HEK293 (cell line): ENCODE data around the gene RBM20.
A peak's percentile ranks its signal among the peaks of the same experiment; 100 is the strongest.

Experiments
- CTCF ChIA-PET: fragments of 350-600 bp; formaldehyde crosslinking; extraction: SDS; loops from one replicate; lab custom pipeline; 2021; ENCODE audit warnings: antibody characterized with exemption; lab: Yijun Ruan, JAX
- POLR2A ChIA-PET: fragments of 300-600 bp; formaldehyde crosslinking; extraction: SDS; loops from one replicate; lab custom pipeline; 2020; ENCODE audit warnings: antibody characterized with exemption, inconsistent platforms; lab: Yijun Ruan, JAX
- H3K27ac ChIP-seq: fragments of 200-500 bp; sonication (Bioruptor generic); 2 replicates; pipeline ENCODE4 v1.5.1; 2014; ENCODE audit warnings: low read depth, low read length, control low read depth, inconsistent platforms; ENCODE audit errors: extremely low read depth
- H3K36me3 ChIP-seq, 2 experiments: fragments of 200-500 bp in 1 of 2; sonication (Bioruptor generic) in 1 of 2; 1 replicate in 1 of 2; 2 replicates in 1 of 2; pipeline ENCODE4 v1.5.1; 2014 to 2017; ENCODE audit warnings: inconsistent platforms in 2 of 2, low read length in 2 of 2; ENCODE audit not compliant: control insufficient read depth in 2 of 2, insufficient read depth in 1 of 2
- H3K4me1 ChIP-seq: fragments of 200-500 bp; sonication (Bioruptor generic); 2 replicates; pipeline ENCODE4 v1.5.1; 2014; ENCODE audit warnings: mild to moderate bottlenecking, low read length, inconsistent platforms; ENCODE audit not compliant: control insufficient read depth, insufficient read depth
- H3K4me3 ChIP-seq: 2 replicates; pipeline ENCODE4 v1.5.1; 2011; ENCODE audit warnings: low read depth, mild to moderate bottlenecking, control low read depth, low read length, moderate library complexity
- H3K9me3 ChIP-seq: fragments of 200-500 bp; sonication (Bioruptor generic); 2 replicates; pipeline ENCODE4 v1.5.1; 2014; ENCODE audit warnings: low read depth, low read length, inconsistent platforms; ENCODE audit not compliant: control insufficient read depth, insufficient read depth
- HIC1 ChIP-seq: fragments of 450-650 bp; formaldehyde crosslinking; IDR thresholded peaks from 2 replicates; pipeline ENCODE4 v1.5.1; 2016; ENCODE audit warnings: missing biosample characterization, missing genetic modification characterization
- IKZF3 ChIP-seq: fragments of 450-650 bp; IDR thresholded peaks from 2 replicates; pipeline ENCODE4 v1.5.0; 2018; ENCODE audit warnings: missing biosample characterization, mild to moderate bottlenecking, missing genetic modification characterization, moderate library complexity
- PATZ1 ChIP-seq: fragments of 450-650 bp; formaldehyde crosslinking; IDR thresholded peaks from 2 replicates; pipeline ENCODE4 v1.5.1; 2016; ENCODE audit warnings: missing biosample characterization, missing genetic modification characterization
- PRDM1 ChIP-seq: fragments of 450-650 bp; formaldehyde crosslinking; IDR thresholded peaks from 2 replicates; pipeline ENCODE4; 2016; ENCODE audit warnings: missing biosample characterization, missing genetic modification characterization
- PRDM10 ChIP-seq: fragments of 450-650 bp; formaldehyde crosslinking; IDR thresholded peaks from 2 replicates; pipeline ENCODE4 v1.5.1; 2016; ENCODE audit warnings: missing biosample characterization, missing genetic modification characterization
- PRDM6 ChIP-seq: fragments of 450-650 bp; formaldehyde crosslinking; IDR thresholded peaks from 2 replicates; pipeline ENCODE4 v1.5.1; 2017; ENCODE audit warnings: missing biosample characterization, missing genetic modification characterization
- ZBTB17 ChIP-seq: fragments of 450-650 bp; formaldehyde crosslinking; IDR thresholded peaks from 2 replicates; pipeline ENCODE4 v1.5.1; 2016; ENCODE audit warnings: missing biosample characterization, missing genetic modification characterization
- ZNF292 ChIP-seq: fragments of 450-650 bp; formaldehyde crosslinking; IDR thresholded peaks from 2 replicates; pipeline ENCODE4 v1.5.1; 2016; ENCODE audit warnings: low read depth, missing biosample characterization, missing genetic modification characterization, borderline replicate concordance
- ZNF366 ChIP-seq: fragments of 450-650 bp; formaldehyde crosslinking; conservative IDR thresholded peaks from 2 replicates; pipeline ENCODE4 v1.5.1; 2016; ENCODE audit warnings: missing biosample characterization, missing genetic modification characterization
- ZNF391 ChIP-seq: fragments of 450-650 bp; formaldehyde crosslinking; IDR thresholded peaks from 2 replicates; pipeline ENCODE4 v1.5.1; 2016; ENCODE audit warnings: low read depth, missing biosample characterization, missing genetic modification characterization, borderline replicate concordance
- ZNF548 ChIP-seq: fragments of 450-650 bp; formaldehyde crosslinking; IDR thresholded peaks from 2 replicates; pipeline ENCODE4 v1.5.1; 2016; ENCODE audit warnings: missing biosample characterization, missing genetic modification characterization
- ZNF600 ChIP-seq: fragments of 450-650 bp; formaldehyde crosslinking; IDR thresholded peaks from 2 replicates; pipeline ENCODE4 v1.5.1; 2016; ENCODE audit warnings: missing biosample characterization, missing genetic modification characterization
- ZXDB ChIP-seq: fragments of 450-650 bp; formaldehyde crosslinking; IDR thresholded peaks from 2 replicates; pipeline ENCODE4 v1.5.1; 2016; ENCODE audit warnings: missing biosample characterization, missing genetic modification characterization

Gene RBM20

DNA sequence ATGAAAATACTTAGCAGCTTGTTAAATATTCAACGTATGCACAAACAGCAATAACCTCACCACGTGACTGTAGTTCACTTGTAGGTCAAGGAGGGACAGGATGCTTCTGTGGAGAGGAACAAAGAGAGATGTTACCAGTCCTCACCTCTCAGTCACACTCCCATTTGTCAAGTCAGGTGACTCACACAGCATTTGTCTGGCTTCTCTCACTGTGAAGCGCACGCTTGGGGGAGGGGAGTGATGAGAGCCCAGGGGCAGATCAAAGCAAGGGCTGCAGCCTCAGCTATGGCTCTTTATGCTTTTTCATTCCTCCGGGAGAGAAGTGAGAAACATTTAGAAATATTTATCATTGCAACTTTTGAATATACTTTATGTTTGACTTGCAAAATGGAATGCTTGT is 2.9 kb upstream of the RBM20 start (continued):
- TF ChIP-seq ZNF548 = no peak
- TF ChIP-seq PATZ1 (tag by site-specific recombination) = peak; percentile 50
- TF ChIP-seq ZNF391 = no peak
- TF ChIP-seq ZXDB (tag by site-specific recombination) = peak; percentile 84

DNA sequence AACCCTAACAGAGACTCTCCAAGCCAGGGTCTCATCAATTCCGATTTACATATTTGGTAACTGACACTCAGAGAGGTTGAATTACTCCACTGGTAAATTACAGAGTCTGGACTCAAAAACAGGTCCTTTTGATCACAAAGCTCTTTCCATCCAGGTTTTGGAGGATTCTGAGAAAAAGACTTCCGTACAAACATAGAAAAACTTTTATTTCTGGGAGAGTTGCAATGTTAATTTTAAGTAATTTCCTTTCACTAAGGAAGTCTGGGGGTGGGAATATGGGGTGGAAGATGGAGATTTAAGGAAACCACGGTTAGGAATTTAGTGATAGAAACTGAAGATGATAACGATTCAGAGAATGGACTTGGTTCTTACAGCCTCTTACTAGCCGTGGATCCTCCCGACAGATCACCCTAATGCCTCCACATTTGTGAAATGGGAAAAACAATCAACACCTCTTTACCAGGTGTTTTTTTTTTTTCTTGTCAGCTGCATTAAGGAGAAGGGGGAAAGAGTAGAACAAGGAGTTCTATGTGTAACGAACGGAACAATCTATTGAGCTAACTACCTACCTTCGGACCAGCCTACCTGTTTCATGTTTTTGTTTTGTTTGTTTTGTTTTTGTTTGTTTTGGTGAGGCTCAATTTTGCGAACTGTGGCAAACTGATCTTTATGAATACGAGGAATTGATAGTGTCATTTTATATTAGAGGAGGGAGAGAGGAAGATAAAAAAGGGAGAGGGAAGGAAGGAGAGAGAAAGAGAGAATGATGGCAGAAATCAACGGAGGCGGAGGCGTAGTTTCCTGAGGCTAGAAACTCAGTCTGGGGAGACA is 1.7 kb upstream of the RBM20 start:
- TF ChIP-seq HIC1 (tag by site-specific recombination) (no peak), PRDM1 (peak; percentile 29; the same call in 1 of the 2 replicates), PRDM6 (peak; percentile 55), ZNF292 (tag by site-specific recombination) (no peak), ZNF600 (tag by site-specific recombination) (peak; percentile 70), IKZF3 (tag by site-specific recombination) (peak; percentile 55), ZBTB17 (tag by site-specific recombination) (peak; percentile 51; the same call in 1 of the 2 replicates), ZNF366 (peak; percentile 84), PRDM10 (tag by site-specific recombination) (0 out of 2 replicates have a peak, but pooled peaks have one; percentile 60)
- POLR2A ChIA-PET = no interaction called here
- no peaks in the 10 kb centered on the region for H3K36me3 ChIP-seq
- H3K4me3 ChIP-seq = no peak overlapping the region
- H3K27ac ChIP-seq = no peak overlapping the region; the same call in 1 of the 2 replicates
- H3K4me1 ChIP-seq = peaks cover 29% of the 10 kb centered on the region
- H3K9me3 ChIP-seq = no peaks in the 10 kb centered on the region
- CTCF ChIA-PET = interaction anchor here (0.6 to 1.6 kb wide), 7 partner anchors 11 to 382 kb away, joined by 3 to 6 read pairs (median 4); no protein-coding TSS in a partner anchor
